ENCODE measurements around the gene MRPL11. TPM values are rescaled to one million over a fixed set of nuclear protein-coding genes. Genes with fewer than 3 reads are reported as not detected.

The MRPL11 gene
- total and polyA plus RNA-seq, 2 experiments from 2014 or later: 139 to 237 TPM

DNA sequence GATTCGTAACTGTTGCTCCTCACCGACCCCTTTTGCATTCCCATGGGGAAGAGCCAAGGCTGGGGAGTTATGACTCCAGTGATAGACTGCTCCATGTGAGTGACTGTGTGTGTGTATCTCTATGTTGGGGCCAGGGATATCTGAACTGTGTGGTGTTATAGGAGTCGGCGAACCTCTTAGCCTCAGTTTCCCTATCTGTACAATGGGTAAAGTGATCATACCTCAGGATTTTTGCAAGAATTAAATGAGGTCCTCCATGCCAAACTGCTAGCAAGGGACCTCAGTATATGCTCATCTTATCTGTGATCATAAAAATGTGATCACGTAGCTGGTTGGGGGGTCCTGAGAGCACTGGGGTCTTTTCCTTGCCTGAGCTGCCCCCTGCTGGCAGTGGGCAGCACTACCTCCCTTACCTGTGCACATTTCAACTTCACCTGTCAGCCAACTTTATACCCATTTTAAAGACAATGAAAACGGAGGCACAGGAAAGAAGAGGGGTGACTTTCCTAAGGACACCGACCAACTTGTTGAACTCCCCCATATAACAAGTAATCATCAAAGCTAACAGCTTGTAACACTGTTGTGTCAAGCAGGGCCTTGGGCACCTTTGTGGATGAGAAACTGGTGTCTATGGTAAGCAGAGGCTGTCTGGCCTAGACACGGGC, 40.2 kb upstream of the MRPL11 start:
- Histone ChIP-seq H4K20me1 (replicated peaks; ENCODE audit: insufficient read depth) (no peaks in the 10 kb centered on the region; the same call in none of the 2 replicates), H3K79me2 (replicated peaks; ENCODE audit: insufficient read depth) (peaks cover 9% of the 10 kb centered on the region; the same call in 1 of the 2 replicates), H3K4me2 (peak overlapping the region; percentile 95), H3K9me2 (ENCODE audit: insufficient read depth) (no peaks in the 10 kb centered on the region), H3K4me1 (ENCODE audit: insufficient read depth) (peaks cover 8% of the 10 kb centered on the region), H3K27ac (ENCODE audit: low read depth) (peak overlapping the region; percentile 94; the same call in 1 of the 2 replicates), H3K27me3 (ENCODE audit: insufficient read depth) (no peaks in the 10 kb centered on the region), H3K36me3 (ENCODE audit: insufficient read depth) (peaks cover 7% of the 10 kb centered on the region; the same call in 1 of the 2 replicates), H3F3A (replicated peaks; ENCODE audit: low read depth) (peaks cover 16% of the 10 kb centered on the region; the same call in 1 of the 2 replicates), H2AFZ (no peak overlapping the region), H3K4me3 (peak overlapping the region; percentile 63)
- H3K4me3 Mint-ChIP-seq: peak overlapping the region; percentile 86
- DNase-seq (ENCODE audit: low spot score) (peak; percentile 71), ATAC-seq (peak; percentile 5; the same call in 1 of the 3 replicates)
- peak overlapping the region; percentile 91; the same call in 1 of the 2 replicates for H3K27ac Mint-ChIP-seq
- H3K4me1 Mint-ChIP-seq: peaks cover 25% of the 10 kb centered on the region
- peaks cover 4% of the 10 kb centered on the region; the same call in 1 of the 3 replicates for H3K36me3 Mint-ChIP-seq (ENCODE audit: low read depth)
- peaks cover 15% of the 10 kb centered on the region for H3K27me3 Mint-ChIP-seq (ENCODE audit: insufficient read depth, low read depth, poor library complexity)
- no peaks in the 10 kb centered on the region for H3K9me3 Mint-ChIP-seq
- TF ChIP-seq, protein P1, sequence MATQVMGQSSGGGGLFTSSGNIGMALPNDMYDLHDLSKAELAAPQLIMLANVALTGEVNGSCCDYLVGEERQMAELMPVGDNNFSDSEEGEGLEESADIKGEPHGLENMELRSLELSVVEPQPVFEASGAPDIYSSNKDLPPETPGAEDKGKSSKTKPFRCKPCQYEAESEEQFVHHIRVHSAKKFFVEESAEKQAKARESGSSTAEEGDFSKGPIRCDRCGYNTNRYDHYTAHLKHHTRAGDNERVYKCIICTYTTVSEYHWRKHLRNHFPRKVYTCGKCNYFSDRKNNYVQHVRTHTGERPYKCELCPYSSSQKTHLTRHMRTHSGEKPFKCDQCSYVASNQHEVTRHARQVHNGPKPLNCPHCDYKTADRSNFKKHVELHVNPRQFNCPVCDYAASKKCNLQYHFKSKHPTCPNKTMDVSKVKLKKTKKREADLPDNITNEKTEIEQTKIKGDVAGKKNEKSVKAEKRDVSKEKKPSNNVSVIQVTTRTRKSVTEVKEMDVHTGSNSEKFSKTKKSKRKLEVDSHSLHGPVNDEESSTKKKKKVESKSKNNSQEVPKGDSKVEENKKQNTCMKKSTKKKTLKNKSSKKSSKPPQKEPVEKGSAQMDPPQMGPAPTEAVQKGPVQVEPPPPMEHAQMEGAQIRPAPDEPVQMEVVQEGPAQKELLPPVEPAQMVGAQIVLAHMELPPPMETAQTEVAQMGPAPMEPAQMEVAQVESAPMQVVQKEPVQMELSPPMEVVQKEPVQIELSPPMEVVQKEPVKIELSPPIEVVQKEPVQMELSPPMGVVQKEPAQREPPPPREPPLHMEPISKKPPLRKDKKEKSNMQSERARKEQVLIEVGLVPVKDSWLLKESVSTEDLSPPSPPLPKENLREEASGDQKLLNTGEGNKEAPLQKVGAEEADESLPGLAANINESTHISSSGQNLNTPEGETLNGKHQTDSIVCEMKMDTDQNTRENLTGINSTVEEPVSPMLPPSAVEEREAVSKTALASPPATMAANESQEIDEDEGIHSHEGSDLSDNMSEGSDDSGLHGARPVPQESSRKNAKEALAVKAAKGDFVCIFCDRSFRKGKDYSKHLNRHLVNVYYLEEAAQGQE (IDR thresholded peaks at IDR 0.05; ENCODE audit: unreplicated experiment): peak; percentile 21
- TF ChIP-seq JUNB (IDR thresholded peaks at IDR 0.05; ENCODE audit: unreplicated experiment): no peak
- no peak for TF ChIP-seq ZNF331 (CRISPR knock-in tag; IDR thresholded peaks at IDR 0.05; ENCODE audit: low read depth)
- TF ChIP-seq, protein P2, sequence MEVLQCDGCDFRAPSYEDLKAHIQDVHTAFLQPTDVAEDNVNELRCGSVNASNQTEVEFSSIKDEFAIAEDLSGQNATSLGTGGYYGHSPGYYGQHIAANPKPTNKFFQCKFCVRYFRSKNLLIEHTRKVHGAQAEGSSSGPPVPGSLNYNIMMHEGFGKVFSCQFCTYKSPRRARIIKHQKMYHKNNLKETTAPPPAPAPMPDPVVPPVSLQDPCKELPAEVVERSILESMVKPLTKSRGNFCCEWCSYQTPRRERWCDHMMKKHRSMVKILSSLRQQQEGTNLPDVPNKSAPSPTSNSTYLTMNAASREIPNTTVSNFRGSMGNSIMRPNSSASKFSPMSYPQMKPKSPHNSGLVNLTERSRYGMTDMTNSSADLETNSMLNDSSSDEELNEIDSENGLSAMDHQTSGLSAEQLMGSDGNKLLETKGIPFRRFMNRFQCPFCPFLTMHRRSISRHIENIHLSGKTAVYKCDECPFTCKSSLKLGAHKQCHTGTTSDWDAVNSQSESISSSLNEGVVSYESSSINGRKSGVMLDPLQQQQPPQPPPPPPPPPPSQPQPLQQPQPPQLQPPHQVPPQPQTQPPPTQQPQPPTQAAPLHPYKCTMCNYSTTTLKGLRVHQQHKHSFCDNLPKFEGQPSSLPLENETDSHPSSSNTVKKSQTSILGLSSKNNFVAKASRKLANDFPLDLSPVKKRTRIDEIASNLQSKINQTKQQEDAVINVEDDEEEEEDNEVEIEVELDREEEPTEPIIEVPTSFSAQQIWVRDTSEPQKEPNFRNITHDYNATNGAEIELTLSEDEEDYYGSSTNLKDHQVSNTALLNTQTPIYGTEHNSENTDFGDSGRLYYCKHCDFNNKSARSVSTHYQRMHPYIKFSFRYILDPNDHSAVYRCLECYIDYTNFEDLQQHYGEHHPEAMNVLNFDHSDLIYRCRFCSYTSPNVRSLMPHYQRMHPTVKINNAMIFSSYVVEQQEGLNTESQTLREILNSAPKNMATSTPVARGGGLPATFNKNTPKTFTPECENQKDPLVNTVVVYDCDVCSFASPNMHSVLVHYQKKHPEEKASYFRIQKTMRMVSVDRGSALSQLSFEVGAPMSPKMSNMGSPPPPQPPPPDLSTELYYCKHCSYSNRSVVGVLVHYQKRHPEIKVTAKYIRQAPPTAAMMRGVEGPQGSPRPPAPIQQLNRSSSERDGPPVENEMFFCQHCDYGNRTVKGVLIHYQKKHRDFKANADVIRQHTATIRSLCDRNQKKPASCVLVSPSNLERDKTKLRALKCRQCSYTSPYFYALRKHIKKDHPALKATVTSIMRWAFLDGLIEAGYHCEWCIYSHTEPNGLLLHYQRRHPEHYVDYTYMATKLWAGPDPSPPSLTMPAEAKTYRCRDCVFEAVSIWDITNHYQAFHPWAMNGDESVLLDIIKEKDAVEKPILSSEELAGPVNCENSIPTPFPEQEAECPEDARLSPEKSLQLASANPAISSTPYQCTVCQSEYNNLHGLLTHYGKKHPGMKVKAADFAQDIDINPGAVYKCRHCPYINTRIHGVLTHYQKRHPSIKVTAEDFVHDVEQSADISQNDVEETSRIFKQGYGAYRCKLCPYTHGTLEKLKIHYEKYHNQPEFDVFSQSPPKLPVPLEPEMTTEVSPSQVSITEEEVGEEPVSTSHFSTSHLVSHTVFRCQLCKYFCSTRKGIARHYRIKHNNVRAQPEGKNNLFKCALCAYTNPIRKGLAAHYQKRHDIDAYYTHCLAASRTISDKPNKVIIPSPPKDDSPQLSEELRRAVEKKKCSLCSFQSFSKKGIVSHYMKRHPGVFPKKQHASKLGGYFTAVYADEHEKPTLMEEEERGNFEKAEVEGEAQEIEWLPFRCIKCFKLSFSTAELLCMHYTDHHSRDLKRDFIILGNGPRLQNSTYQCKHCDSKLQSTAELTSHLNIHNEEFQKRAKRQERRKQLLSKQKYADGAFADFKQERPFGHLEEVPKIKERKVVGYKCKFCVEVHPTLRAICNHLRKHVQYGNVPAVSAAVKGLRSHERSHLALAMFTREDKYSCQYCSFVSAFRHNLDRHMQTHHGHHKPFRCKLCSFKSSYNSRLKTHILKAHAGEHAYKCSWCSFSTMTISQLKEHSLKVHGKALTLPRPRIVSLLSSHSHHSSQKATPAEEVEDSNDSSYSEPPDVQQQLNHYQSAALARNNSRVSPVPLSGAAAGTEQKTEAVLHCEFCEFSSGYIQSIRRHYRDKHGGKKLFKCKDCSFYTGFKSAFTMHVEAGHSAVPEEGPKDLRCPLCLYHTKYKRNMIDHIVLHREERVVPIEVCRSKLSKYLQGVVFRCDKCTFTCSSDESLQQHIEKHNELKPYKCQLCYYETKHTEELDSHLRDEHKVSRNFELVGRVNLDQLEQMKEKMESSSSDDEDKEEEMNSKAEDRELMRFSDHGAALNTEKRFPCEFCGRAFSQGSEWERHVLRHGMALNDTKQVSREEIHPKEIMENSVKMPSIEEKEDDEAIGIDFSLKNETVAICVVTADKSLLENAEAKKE (CRISPR knock-in tag; IDR thresholded peaks at IDR 0.05): no peak
- TF ChIP-seq, protein P3, sequence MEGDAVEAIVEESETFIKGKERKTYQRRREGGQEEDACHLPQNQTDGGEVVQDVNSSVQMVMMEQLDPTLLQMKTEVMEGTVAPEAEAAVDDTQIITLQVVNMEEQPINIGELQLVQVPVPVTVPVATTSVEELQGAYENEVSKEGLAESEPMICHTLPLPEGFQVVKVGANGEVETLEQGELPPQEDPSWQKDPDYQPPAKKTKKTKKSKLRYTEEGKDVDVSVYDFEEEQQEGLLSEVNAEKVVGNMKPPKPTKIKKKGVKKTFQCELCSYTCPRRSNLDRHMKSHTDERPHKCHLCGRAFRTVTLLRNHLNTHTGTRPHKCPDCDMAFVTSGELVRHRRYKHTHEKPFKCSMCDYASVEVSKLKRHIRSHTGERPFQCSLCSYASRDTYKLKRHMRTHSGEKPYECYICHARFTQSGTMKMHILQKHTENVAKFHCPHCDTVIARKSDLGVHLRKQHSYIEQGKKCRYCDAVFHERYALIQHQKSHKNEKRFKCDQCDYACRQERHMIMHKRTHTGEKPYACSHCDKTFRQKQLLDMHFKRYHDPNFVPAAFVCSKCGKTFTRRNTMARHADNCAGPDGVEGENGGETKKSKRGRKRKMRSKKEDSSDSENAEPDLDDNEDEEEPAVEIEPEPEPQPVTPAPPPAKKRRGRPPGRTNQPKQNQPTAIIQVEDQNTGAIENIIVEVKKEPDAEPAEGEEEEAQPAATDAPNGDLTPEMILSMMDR (conservative IDR thresholded peaks at IDR 0.05; ENCODE audit: low read depth in 2 of 2): peak; percentile 87 to 98
- no peak for TF ChIP-seq EZH2phosphoT487 (IDR thresholded peaks at IDR 0.05; ENCODE audit: unreplicated experiment)
- no peak for TF ChIP-seq POLR2AphosphoS5 (IDR thresholded peaks at IDR 0.05; ENCODE audit: low read depth)

All from GM23338 (cell line).